Endothelial cell of coronary artery (primary cell): ENCODE results near the gene HLA-B. TPM values are rescaled to one million over a fixed set of nuclear protein-coding genes. Genes with fewer than 3 reads are reported as not detected.

Experiments used
- total RNA-seq: library from RNA; depleted of rRNA; stranded (reverse); fragments of >200 nt; gene quantifications from 2 replicates; pipeline ENCODE4 v1.2.3, GENCODE V29; 2014

The HLA-B gene
- 212 and 305 TPM in 2 replicates for total RNA-seq

DNA sequence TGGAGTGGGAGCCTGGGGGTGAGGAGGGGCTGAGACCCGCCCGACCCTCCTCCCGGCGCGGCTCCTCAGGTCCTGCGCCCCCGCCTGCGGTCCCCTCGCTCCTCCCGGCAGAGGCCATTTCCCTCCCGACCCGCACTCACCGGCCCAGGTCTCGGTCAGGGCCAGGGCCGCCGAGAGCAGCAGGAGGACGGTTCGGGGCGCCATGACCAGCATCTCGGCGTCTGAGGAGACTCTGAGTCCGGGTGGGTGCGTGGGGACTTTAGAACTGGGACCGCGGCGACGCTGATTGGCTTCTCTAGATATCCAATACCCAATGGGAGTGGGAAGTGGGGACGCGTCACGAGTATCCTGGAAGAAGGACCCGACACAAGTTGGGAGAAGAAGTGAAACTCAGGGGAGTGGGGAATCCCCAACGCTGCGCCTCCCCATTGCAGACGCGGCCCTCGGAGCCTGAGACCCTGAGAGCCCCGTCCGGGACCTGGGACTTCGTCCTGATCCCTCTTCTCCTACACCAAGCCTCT lies at the start of gene HLA-B:
HLA-B (minus strand) TSS at position 234 of the 521 bp plus-strand sequence; CDS start at position 213, 21 bp downstream.

DNA sequence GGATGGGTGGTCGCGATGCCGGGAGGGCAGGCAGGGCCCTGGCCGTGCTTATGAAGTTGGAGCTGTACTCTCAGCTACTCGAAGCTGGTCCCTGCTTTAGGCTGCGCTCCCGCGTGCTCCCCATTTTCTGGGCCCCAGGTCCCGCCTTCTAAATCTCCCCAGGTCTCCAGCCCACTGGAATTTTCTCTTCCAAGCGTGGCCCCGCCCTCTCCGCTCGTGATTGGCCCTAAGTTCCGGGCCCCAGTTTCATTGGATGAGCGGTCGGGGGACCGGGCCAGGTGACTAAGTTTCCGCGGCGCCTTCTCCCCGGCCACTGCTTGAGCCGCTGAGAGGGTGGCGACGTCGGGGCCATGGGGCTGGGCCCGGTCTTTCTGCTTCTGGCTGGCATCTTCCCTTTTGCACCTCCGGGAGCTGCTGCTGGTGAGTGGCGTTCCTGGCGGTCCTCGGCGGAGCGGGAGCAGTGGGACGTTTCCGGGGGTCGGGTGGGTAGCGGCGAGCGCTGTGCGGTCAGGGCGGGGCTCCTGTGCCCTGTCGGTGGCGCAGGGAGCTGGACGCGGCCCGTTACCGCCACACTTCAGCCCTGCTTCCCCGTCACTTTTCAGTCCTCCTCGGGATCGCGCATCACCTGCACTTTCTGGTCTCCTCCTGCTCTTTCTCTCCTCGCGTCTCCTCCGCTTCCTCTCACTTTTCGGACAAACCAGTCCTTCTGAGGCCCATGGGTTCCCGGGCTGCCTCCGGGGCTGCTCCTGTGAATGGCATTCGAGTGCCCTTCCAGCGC lies 46.5 kb upstream of the HLA-B start, which contains the start of gene MICA:
MICA (plus strand) TSS at position 313 of the 778 bp plus-strand sequence; CDS start at position 351, 38 bp downstream.

Other genes with a start within 250 kb of the HLA-B start
- not detected in 2 replicates for gene C6orf15, start 244.6 kb downstream of the HLA-B start, total RNA-seq
- 4.8 and 11.9 TPM in 2 replicates for gene PSORS1C1, start 242.4 kb downstream of the HLA-B start, total RNA-seq
- under 0.01 TPM in 1 of 2 replicates, not detected in the other for gene CDSN, start 236.7 kb downstream of the HLA-B start, total RNA-seq
- gene PSORS1C2, start 218.1 kb downstream of the HLA-B start, total RNA-seq, result not detected in 2 replicates
- gene CCHCR1, start 199.4 kb downstream of the HLA-B start, total RNA-seq, result 14.2 and 18.2 TPM in 2 replicates
- 9.7 and 17.5 TPM in 2 replicates for gene TCF19, start 198.6 kb downstream of the HLA-B start, total RNA-seq
- not detected in 2 replicates for gene POU5F1, start 186.5 kb downstream of the HLA-B start, total RNA-seq
- 215 and 419 TPM in 2 replicates for gene HLA-C, start 85.1 kb downstream of the HLA-B start, total RNA-seq
- gene MICA, start 46.4 kb upstream of the HLA-B start, total RNA-seq, result 41.6 and 42.5 TPM in 2 replicates
- 11.3 and 15.7 TPM in 2 replicates for gene MICB, start 141.0 kb upstream of the HLA-B start, total RNA-seq
- gene MCCD1, start 171.8 kb upstream of the HLA-B start, total RNA-seq, result not detected in 2 replicates
- 296 and 474 TPM in 2 replicates for gene DDX39B, start 184.8 kb upstream of the HLA-B start, total RNA-seq
- gene ATP6V1G2, start 189.4 kb upstream of the HLA-B start, total RNA-seq, result 0.36 and 0.66 TPM in 2 replicates
- 24.7 and 29.7 TPM in 2 replicates for gene NFKBIL1, start 190.4 kb upstream of the HLA-B start, total RNA-seq
- gene LTA, start 215.1 kb upstream of the HLA-B start, total RNA-seq, result not detected in 2 replicates
- gene TNF, start 218.4 kb upstream of the HLA-B start, total RNA-seq, result not detected in 2 replicates
- 2.1 and 2.3 TPM in 2 replicates for gene LTB, start 225.2 kb upstream of the HLA-B start, total RNA-seq
- gene LST1, start 229.1 kb upstream of the HLA-B start, total RNA-seq, result 0.72 and 1.0 TPM in 2 replicates
- gene NCR3, start 235.8 kb upstream of the HLA-B start, total RNA-seq, result not detected in 2 replicates